HepG2 (cell line): Measurements from ENCODE around the gene FOSB. TPM values are rescaled to one million over a fixed set of nuclear protein-coding genes. Genes with fewer than 3 reads are reported as not detected.
A peak's percentile ranks its signal among the peaks of the same experiment; 100 is the strongest.

Experiments used
- ARHGAP35 ChIP-seq: sonication (generic); formaldehyde crosslinking; IDR thresholded peaks from 2 replicates; pipeline ENCODE4 v1.9.0; 2022; ENCODE audit warnings: mild to moderate bottlenecking, inconsistent platforms, moderate library complexity, missing genetic modification reagents, borderline replicate concordance
- GATAD1 ChIP-seq: IDR thresholded peaks from 2 replicates; pipeline ENCODE4 v1.6.1; 2016; ENCODE audit warnings: missing genetic modification reagents, missing compliant biosample characterization
- HES4 ChIP-seq: sonication (generic); formaldehyde crosslinking; IDR thresholded peaks from 2 replicates; pipeline ENCODE4 v1.9.0; 2021; ENCODE audit warnings: mild to moderate bottlenecking, missing genetic modification reagents, borderline replicate concordance
- KAT7 ChIP-seq: IDR thresholded peaks from 2 replicates; pipeline ENCODE4 v1.6.1; 2018; ENCODE audit warnings: borderline replicate concordance, missing compliant biosample characterization
- PCBP1 ChIP-seq: fragments of 200-400 bp; formaldehyde crosslinking; IDR thresholded peaks from 2 replicates; pipeline ENCODE4 v1.6.1; 2017; ENCODE audit warnings: mild to moderate bottlenecking, low read depth, low read length, borderline replicate concordance
- RAD51 ChIP-seq: fragments of 450-650 bp; IDR thresholded peaks from 2 replicates; pipeline ENCODE4 v1.6.1; 2016; ENCODE audit warnings: borderline replicate concordance
- TEAD2 ChIP-seq: sonication (generic); formaldehyde crosslinking; IDR thresholded peaks from 2 replicates; pipeline ENCODE4 v1.9.0; 2021; ENCODE audit warnings: missing genetic modification reagents
- THAP11 ChIP-seq: IDR thresholded peaks from 2 replicates; pipeline ENCODE4 v1.6.1; 2016; ENCODE audit warnings: missing biosample characterization, missing genetic modification reagents
- U2AF2 ChIP-seq: fragments of 200-400 bp; formaldehyde crosslinking; IDR thresholded peaks from 2 replicates; pipeline ENCODE4 v1.6.1; 2017; ENCODE audit warnings: low read depth, mild to moderate bottlenecking, low read length
- ZBTB7B ChIP-seq: sonication (generic); formaldehyde crosslinking; IDR thresholded peaks from 2 replicates; pipeline ENCODE4 v1.4.0; 2020; ENCODE audit warnings: missing genetic modification reagents
- ZFYVE20 ChIP-seq: sonication (generic); formaldehyde crosslinking; IDR thresholded peaks from 2 replicates; pipeline ENCODE4 v1.8.0; 2023; ENCODE audit warnings: low read depth, mild to moderate bottlenecking, moderate library complexity, missing genetic modification reagents, borderline replicate concordance
- ZNF20 ChIP-seq: sonication (generic); formaldehyde crosslinking; IDR thresholded peaks from 2 replicates; pipeline ENCODE4 v1.4.0; 2020; ENCODE audit warnings: mild to moderate bottlenecking, moderate library complexity, missing genetic modification reagents
- ZNF543 ChIP-seq: sonication (generic); formaldehyde crosslinking; IDR thresholded peaks from 2 replicates; pipeline ENCODE4 v1.4.0; 2020; ENCODE audit warnings: mild to moderate bottlenecking, missing genetic modification reagents
- polyA plus RNA-seq, 8 experiments: library from polyadenylated mRNA; depleted of rRNA in 3 of 8; stranded (reverse) in 7 of 8; unstranded in 1 of 8; fragments of >200 nt; fragmentation: Illumina TruSeq in 4 of 8; extraction: Trizol in 4 of 8; gene quantifications; 2 replicates each; pipeline versions ENCODE4 v1.2.1 to v1.2.3, GENCODE V29; 2011 to 2016; ENCODE audit warnings: low read depth in 4 of 8, missing spikeins in 1 of 8, mixed read lengths in 1 of 8; ENCODE audit not compliant: insufficient read depth in 1 of 8
- total RNA-seq, 5 experiments: library from RNA; depleted of rRNA; stranded (reverse); fragments of >200 nt; fragmentation: Illumina TruSeq; extraction: Trizol; gene quantifications; 2 replicates each; pipeline ENCODE4 v1.2.3, GENCODE V29; 2016; ENCODE audit warnings: low read depth in 1 of 5
- TF ChIP-seq, protein P1 (sequence below), 2 experiments: sonication (generic) in 1 of 2; formaldehyde crosslinking in 1 of 2; IDR thresholded peaks; 2 replicates each; pipeline versions ENCODE4 v1.4.0 to v1.6.1; 2018 to 2020; ENCODE audit warnings: missing genetic modification reagents in 2 of 2, borderline replicate concordance in 1 of 2, low read depth in 1 of 2, mild to moderate bottlenecking in 1 of 2, missing biosample characterization in 1 of 2
- TF ChIP-seq, protein P2 (sequence below): sonication (generic); formaldehyde crosslinking; IDR thresholded peaks from 2 replicates; pipeline ENCODE4 v1.5.1; 2020; ENCODE audit warnings: missing genetic modification reagents, mild to moderate bottlenecking, borderline replicate concordance
- TF ChIP-seq, protein P3 (sequence below): IDR thresholded peaks from 2 replicates; pipeline ENCODE4 v1.6.1; 2016; ENCODE audit warnings: low read depth, control low read depth
- TF ChIP-seq, protein P4 (sequence below): sonication (generic); formaldehyde crosslinking; IDR thresholded peaks from 2 replicates; pipeline ENCODE4 v1.4.0; 2020; ENCODE audit warnings: mild to moderate bottlenecking, low read depth, missing genetic modification reagents
- TF ChIP-seq, protein P5 (sequence below): IDR thresholded peaks from 2 replicates; pipeline ENCODE4 v1.6.1; 2016
- TF ChIP-seq, protein P6 (sequence below): sonication (generic); formaldehyde crosslinking; IDR thresholded peaks from 2 replicates; pipeline ENCODE4 v1.8.1; 2023; ENCODE audit warnings: missing genetic modification reagents, mild to moderate bottlenecking, borderline replicate concordance

The FOSB gene
- total and polyA plus RNA-seq, 2 of the 13 experiments (the other 11 are each of a cell fraction or from before 2014, with no cell fraction given) = 2.8 to 6.0 TPM

DNA sequence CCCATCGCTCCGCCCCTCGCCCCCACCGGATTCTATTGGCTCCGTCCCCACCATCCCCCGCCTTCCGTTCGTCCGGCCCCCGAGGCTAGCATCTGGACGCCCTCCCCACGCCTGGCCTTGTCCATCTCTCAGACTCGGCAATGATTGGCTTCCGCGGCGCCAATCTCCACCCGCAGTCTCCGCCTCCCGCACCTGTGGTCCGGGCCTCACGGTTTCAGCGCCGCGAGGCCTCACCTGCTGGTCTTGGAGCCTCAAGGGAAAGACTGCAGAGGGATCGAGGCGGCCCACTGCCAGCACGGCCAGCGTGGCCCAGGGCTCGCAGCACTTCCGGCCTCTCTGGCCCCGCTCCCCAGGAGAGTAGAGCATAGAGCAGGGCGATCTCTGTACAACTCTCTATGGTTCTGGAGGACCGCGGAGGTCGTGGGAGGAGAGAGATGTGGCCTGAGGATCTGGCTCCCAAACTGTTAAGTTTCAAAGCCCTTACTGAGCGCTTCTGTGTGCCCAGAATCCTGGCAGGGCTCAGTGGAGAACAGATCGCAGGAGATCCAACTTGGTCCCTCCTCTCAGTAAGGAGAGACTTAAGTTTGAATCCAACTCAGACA, 44.1 kb upstream of the FOSB start, which contains the start of gene ERCC1 (continued):
- TF ChIP-seq, protein P1, sequence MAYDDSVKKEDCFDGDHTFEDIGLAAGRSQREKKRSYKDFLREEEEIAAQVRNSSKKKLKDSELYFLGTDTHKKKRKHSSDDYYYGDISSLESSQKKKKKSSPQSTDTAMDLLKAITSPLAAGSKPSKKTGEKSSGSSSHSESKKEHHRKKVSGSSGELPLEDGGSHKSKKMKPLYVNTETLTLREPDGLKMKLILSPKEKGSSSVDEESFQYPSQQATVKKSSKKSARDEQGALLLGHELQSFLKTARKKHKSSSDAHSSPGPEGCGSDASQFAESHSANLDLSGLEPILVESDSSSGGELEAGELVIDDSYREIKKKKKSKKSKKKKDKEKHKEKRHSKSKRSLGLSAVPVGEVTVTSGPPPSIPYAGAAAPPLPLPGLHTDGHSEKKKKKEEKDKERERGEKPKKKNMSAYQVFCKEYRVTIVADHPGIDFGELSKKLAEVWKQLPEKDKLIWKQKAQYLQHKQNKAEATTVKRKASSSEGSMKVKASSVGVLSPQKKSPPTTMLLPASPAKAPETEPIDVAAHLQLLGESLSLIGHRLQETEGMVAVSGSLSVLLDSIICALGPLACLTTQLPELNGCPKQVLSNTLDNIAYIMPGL (CRISPR knock-in tag; IDR thresholded peaks at IDR 0.05; ENCODE audit: borderline replicate concordance in 1 of 2, low read depth in 1 of 2) = peak; percentile 86 to 88
- TF ChIP-seq, protein P2, sequence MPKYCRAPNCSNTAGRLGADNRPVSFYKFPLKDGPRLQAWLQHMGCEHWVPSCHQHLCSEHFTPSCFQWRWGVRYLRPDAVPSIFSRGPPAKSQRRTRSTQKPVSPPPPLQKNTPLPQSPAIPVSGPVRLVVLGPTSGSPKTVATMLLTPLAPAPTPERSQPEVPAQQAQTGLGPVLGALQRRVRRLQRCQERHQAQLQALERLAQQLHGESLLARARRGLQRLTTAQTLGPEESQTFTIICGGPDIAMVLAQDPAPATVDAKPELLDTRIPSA (CRISPR knock-in tag) = no peak; the same call in 1 of the 2 replicates
- TF ChIP-seq ZBTB7B (CRISPR knock-in tag) (no peak), PCBP1 (no peak), ZNF20 (CRISPR knock-in tag) (no peak), U2AF2 (no peak), RAD51 (no peak), HES4 (CRISPR knock-in tag) (0 out of 2 replicates have a peak, but pooled peaks have one; percentile 49), ZFYVE20 (CRISPR knock-in tag) (0 out of 2 replicates have a peak, but pooled peaks have one; percentile 67), ZNF543 (peak; percentile 87; the same call in 1 of the 2 replicates), ARHGAP35 (CRISPR knock-in tag) (peak; percentile 65), KAT7 (peak; percentile 31; the same call in 1 of the 2 replicates), GATAD1 (CRISPR knock-in tag) (peak; percentile 87), TEAD2 (CRISPR knock-in tag) (no peak), THAP11 (CRISPR knock-in tag) (peak; percentile 94)
- TF ChIP-seq, protein P3, sequence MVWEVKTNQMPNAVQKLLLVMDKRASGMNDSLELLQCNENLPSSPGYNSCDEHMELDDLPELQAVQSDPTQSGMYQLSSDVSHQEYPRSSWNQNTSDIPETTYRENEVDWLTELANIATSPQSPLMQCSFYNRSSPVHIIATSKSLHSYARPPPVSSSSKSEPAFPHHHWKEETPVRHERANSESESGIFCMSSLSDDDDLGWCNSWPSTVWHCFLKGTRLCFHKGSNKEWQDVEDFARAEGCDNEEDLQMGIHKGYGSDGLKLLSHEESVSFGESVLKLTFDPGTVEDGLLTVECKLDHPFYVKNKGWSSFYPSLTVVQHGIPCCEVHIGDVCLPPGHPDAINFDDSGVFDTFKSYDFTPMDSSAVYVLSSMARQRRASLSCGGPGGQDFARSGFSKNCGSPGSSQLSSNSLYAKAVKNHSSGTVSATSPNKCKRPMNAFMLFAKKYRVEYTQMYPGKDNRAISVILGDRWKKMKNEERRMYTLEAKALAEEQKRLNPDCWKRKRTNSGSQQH (CRISPR knock-in tag) = peak; percentile 92
- TF ChIP-seq, protein P4, sequence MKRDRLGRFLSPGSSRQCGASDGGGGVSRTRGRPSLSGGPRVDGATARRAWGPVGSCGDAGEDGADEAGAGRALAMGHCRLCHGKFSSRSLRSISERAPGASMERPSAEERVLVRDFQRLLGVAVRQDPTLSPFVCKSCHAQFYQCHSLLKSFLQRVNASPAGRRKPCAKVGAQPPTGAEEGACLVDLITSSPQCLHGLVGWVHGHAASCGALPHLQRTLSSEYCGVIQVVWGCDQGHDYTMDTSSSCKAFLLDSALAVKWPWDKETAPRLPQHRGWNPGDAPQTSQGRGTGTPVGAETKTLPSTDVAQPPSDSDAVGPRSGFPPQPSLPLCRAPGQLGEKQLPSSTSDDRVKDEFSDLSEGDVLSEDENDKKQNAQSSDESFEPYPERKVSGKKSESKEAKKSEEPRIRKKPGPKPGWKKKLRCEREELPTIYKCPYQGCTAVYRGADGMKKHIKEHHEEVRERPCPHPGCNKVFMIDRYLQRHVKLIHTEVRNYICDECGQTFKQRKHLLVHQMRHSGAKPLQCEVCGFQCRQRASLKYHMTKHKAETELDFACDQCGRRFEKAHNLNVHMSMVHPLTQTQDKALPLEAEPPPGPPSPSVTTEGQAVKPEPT (CRISPR knock-in tag) = no peak; the same call in 1 of the 2 replicates
- TF ChIP-seq, protein P5, sequence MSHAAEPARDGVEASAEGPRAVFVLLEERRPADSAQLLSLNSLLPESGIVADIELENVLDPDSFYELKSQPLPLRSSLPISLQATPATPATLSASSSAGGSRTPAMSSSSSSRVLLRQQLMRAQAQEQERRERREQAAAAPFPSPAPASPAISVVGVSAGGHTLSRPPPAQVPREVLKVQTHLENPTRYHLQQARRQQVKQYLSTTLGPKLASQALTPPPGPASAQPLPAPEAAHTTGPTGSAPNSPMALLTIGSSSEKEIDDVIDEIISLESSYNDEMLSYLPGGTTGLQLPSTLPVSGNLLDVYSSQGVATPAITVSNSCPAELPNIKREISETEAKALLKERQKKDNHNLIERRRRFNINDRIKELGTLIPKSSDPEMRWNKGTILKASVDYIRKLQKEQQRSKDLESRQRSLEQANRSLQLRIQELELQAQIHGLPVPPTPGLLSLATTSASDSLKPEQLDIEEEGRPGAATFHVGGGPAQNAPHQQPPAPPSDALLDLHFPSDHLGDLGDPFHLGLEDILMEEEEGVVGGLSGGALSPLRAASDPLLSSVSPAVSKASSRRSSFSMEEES (CRISPR knock-in tag) = peak; percentile 33; the same call in 1 of the 2 replicates
- TF ChIP-seq, protein P6, sequence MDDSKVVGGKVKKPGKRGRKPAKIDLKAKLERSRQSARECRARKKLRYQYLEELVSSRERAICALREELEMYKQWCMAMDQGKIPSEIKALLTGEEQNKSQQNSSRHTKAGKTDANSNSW (CRISPR knock-in tag) = peak; percentile 73; the same call in 1 of the 2 replicates
